Measurements from ENCODE around the gene CELF2. TPM values are rescaled to one million over a fixed set of nuclear protein-coding genes. Genes with fewer than 3 reads are reported as not detected.

The CELF2 gene
- total RNA-seq, 2 experiments from 2014 or later: 197 to 205 TPM

DNA sequence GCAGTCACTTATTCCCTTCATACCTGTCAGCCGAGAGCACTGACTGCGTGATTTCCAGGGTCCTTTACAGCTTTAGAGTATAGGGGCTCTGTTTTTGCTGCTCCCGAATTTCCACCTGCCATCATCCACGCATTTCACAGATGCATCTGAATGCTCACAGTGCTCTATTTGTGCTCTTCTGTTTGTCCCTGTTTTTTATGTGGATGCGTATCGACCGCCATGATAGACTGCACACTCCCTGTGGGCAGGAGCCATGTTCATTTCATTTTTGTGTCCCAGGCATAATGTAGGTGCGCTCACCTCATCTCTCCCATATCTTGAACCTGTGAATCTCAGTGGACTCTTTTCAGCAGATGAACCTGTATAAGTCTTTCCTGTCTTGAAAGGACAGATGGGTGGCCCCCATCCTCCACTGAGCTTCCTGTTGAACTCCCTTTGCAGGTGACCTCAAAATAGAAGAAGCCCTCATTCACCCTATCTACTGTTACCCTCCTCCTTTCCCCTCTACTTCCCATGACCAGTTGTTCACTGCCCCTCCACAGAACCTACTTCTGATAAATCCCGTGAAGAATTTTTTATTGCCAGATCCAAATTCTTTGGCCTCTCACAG lies 228.4 kb downstream of the CELF2 start:
- POLR2A ChIA-PET: interaction anchor here (0.7 to 0.9 kb wide), 2 partner anchors 9 to 72 kb away, joined by 3 read pairs; no protein-coding TSS in a partner anchor
- H3K4me1 Mint-ChIP-seq (ENCODE audit: low read depth): peaks cover 20% of the 10 kb centered on the region
- peaks cover 41% of the 10 kb centered on the region for H3K36me3 Mint-ChIP-seq (ENCODE audit: low read depth)
- intact Hi-C loops (cut with DNase I, micrococcal nuclease): no loop called here
- Histone ChIP-seq H3K36me3 (ENCODE audit: insufficient read depth, low read length) (peaks cover 85% of the 10 kb centered on the region), H3K4me1 (ENCODE audit: insufficient read depth, low read length) (peaks cover 70% of the 10 kb centered on the region), H3K9me3 (ENCODE audit: control insufficient read depth in 1 of 2, insufficient read depth in 1 of 2, low read length in 2 of 2) (no peaks in the 10 kb centered on the region), H3K27ac (ENCODE audit: low read depth in 1 of 2, low read length in 2 of 2) (peak overlapping the region in 1 of 2 donors; percentile 19), H3K4me3 (ENCODE audit: low read length) (no peak overlapping the region), H3K27me3 (ENCODE audit: control insufficient read depth in 1 of 2, insufficient read depth in 2 of 2, low read length in 2 of 2) (no peaks in the 10 kb centered on the region)
- no peaks in the 10 kb centered on the region for H3K27me3 Mint-ChIP-seq
- TF ChIP-seq, protein P1, sequence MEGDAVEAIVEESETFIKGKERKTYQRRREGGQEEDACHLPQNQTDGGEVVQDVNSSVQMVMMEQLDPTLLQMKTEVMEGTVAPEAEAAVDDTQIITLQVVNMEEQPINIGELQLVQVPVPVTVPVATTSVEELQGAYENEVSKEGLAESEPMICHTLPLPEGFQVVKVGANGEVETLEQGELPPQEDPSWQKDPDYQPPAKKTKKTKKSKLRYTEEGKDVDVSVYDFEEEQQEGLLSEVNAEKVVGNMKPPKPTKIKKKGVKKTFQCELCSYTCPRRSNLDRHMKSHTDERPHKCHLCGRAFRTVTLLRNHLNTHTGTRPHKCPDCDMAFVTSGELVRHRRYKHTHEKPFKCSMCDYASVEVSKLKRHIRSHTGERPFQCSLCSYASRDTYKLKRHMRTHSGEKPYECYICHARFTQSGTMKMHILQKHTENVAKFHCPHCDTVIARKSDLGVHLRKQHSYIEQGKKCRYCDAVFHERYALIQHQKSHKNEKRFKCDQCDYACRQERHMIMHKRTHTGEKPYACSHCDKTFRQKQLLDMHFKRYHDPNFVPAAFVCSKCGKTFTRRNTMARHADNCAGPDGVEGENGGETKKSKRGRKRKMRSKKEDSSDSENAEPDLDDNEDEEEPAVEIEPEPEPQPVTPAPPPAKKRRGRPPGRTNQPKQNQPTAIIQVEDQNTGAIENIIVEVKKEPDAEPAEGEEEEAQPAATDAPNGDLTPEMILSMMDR (IDR thresholded peaks at IDR 0.05): no peak
- peak; percentile 31 for ATAC-seq (ENCODE audit: poor library complexity)
- DNase-seq: peak in 2 of 14 experiments; percentile 28 to 50
- H3K4me3 Mint-ChIP-seq: no peak overlapping the region
- CTCF ChIA-PET: interaction anchor here (1.0 to 1.8 kb wide), 2 partner anchors 14 to 80 kb away, joined by 4 read pairs; no protein-coding TSS in a partner anchor
- H3K27ac Mint-ChIP-seq: no peak overlapping the region
- no peaks in the 10 kb centered on the region for H3K9me3 Mint-ChIP-seq

DNA sequence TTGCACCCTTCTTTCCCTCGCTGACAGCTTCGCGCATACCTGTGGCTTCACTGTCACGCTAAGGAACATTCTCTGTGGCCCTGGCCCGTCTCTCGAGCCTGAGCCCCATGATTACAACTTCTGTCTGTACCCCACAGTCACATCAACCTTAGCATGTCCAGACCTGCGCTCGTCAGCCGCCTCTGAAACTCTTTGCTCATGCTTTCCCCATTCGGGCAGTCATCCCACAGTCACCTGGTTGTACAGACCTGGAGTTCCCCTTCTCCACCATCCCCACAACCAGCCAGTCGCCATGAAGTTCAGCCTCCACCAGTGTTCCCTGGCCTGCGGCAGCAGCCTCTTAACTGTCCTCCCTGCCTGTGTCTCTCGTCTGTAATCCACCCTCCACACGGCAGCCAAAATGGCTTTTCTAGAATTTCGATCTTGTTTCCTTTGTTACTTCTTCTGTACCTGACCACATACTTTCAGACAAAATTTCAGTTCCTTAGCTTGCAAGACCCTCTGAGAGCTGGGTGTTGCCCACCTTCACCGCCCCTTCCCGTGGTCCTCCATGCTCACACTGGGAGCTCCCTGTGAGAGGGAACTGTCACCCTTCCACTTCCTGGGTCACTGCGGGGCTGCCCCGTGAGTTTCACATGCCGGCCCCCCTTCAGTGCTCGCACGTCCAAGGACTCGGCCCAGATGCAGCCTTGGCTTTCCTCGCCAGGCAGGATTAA lies 229.2 kb downstream of the CELF2 start:
- intact Hi-C loops (cut with DNase I, micrococcal nuclease): no loop called here
- no peaks in the 10 kb centered on the region for H3K27me3 ChIP-seq (ENCODE audit: control insufficient read depth in 1 of 2, insufficient read depth in 2 of 2, low read length in 2 of 2)
- H3K36me3 Mint-ChIP-seq (ENCODE audit: low read depth): peaks cover 40% of the 10 kb centered on the region
- no peaks in the 10 kb centered on the region for H3K9me3 Mint-ChIP-seq
- H3K27ac Mint-ChIP-seq: no peak overlapping the region
- peaks cover 62% of the 10 kb centered on the region for H3K4me1 ChIP-seq (ENCODE audit: insufficient read depth, low read length)
- H3K4me3 Mint-ChIP-seq: no peak overlapping the region
- TF ChIP-seq, protein P1 (IDR thresholded peaks at IDR 0.05): no peak
- no peaks in the 10 kb centered on the region for H3K9me3 ChIP-seq (ENCODE audit: control insufficient read depth in 1 of 2, insufficient read depth in 1 of 2, low read length in 2 of 2)
- H3K4me3 ChIP-seq (ENCODE audit: low read length): no peak overlapping the region
- H3K27me3 Mint-ChIP-seq: no peaks in the 10 kb centered on the region
- DNase-seq (no peak), ATAC-seq (ENCODE audit: poor library complexity) (no peak)
- peaks cover 26% of the 10 kb centered on the region for H3K4me1 Mint-ChIP-seq (ENCODE audit: low read depth)
- H3K27ac ChIP-seq (ENCODE audit: low read depth in 1 of 2, low read length in 2 of 2): no peak overlapping the region
- H3K36me3 ChIP-seq (ENCODE audit: insufficient read depth, low read length): peaks cover 92% of the 10 kb centered on the region
- ChIA-PET CTCF (no interaction called here), POLR2A (interaction anchor here (0.7 kb wide), 1 partner anchor 10 kb away, joined by 3 read pairs; no protein-coding TSS in a partner anchor)

DNA sequence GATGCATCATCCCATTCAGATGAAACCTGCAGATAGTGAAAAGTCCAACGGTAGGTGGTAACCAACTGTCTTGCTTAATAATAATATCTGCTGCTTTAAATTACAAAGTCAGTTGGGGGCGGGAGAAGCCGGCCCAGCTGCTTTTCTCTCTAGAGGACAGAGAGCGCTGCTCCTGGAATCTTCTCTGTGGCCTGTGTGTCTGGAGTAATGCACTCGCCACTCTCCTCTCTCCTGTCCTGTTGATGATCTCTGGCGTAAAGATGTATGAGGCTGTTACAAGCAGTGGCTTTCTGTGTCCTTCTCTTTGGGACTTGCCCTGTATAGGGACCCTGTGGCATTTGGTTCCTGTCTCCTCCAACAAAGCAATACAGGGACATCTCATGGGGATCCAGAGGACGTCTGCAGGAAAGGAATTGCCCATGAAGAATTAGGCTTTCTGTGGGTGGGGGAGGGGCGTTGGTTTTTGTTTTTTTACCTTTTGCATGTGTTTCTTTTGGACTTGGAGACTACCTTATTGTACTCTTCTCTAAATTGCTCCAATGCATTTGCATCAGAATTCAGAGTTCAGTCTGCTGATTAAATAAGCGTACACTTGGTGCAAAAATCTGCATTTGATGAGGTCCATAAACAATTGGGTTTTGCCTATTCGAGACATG lies 231.6 kb downstream of the CELF2 start:
- TF ChIP-seq, protein P1 (IDR thresholded peaks at IDR 0.05): no peak
- ChIA-PET CTCF (interaction anchor here (1.5 kb wide), 1 partner anchor 14 kb away, joined by 3 read pairs; no protein-coding TSS in a partner anchor), POLR2A (interaction anchor here (1.1 kb wide), 1 partner anchor 24 kb away, joined by 3 read pairs; no protein-coding TSS in a partner anchor)
- H3K27me3 ChIP-seq (ENCODE audit: control insufficient read depth in 1 of 2, insufficient read depth in 2 of 2, low read length in 2 of 2): no peaks in the 10 kb centered on the region
- H3K4me3 Mint-ChIP-seq: no peak overlapping the region
- peak overlapping the region; percentile 52 for H3K27ac Mint-ChIP-seq
- H3K4me3 ChIP-seq (ENCODE audit: low read length): no peak overlapping the region
- peaks cover 47% of the 10 kb centered on the region for H3K36me3 Mint-ChIP-seq (ENCODE audit: low read depth)
- intact Hi-C loops (cut with DNase I, micrococcal nuclease): no loop called here
- no peak for DNase-seq
- no peak for ATAC-seq (ENCODE audit: poor library complexity)
- peaks cover 46% of the 10 kb centered on the region for H3K4me1 Mint-ChIP-seq (ENCODE audit: low read depth)
- peaks cover 42% of the 10 kb centered on the region for H3K4me1 ChIP-seq (ENCODE audit: insufficient read depth, low read length)
- H3K27ac ChIP-seq (ENCODE audit: low read depth in 1 of 2, low read length in 2 of 2): no peak overlapping the region
- H3K9me3 ChIP-seq (ENCODE audit: control insufficient read depth in 1 of 2, insufficient read depth in 1 of 2, low read length in 2 of 2): no peaks in the 10 kb centered on the region
- no peaks in the 10 kb centered on the region for H3K9me3 Mint-ChIP-seq
- H3K27me3 Mint-ChIP-seq: no peaks in the 10 kb centered on the region
- peaks cover 93% of the 10 kb centered on the region for H3K36me3 ChIP-seq (ENCODE audit: insufficient read depth, low read length)
